ENCODE results near the gene KL.

KL gene

DNA sequence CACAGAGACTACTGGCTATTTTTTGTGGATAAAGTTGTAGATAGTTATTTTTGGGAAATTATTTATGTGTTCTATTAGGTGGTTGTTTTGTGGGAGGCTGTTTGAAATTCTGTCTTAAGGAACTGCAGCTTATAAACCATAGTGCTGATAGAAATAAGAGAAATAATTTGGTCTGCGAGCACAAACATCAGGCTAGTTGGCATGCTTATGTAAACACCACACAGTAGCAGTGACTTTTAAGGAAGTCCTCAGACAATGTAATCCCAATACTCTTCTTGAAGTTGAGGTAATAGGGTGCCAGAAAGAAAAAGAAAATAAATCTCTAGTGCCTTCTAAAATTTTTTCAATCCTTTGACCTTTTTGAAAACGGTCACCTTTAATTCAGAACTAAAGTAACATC lies 23.9 kb downstream of the KL start:
- H3K36me3 Mint-ChIP-seq (ENCODE audit: low read depth) = no peaks in the 10 kb centered on the region
- H3K9me3 Mint-ChIP-seq = peaks cover under 1% of the 10 kb centered on the region
- no peaks in the 10 kb centered on the region for H3K4me1 Mint-ChIP-seq (ENCODE audit: low read depth)
- H3K4me3 Mint-ChIP-seq = no peak overlapping the region
- H3K27me3 Mint-ChIP-seq = peaks cover 21% of the 10 kb centered on the region
- no peak overlapping the region for H3K27ac Mint-ChIP-seq

DNA sequence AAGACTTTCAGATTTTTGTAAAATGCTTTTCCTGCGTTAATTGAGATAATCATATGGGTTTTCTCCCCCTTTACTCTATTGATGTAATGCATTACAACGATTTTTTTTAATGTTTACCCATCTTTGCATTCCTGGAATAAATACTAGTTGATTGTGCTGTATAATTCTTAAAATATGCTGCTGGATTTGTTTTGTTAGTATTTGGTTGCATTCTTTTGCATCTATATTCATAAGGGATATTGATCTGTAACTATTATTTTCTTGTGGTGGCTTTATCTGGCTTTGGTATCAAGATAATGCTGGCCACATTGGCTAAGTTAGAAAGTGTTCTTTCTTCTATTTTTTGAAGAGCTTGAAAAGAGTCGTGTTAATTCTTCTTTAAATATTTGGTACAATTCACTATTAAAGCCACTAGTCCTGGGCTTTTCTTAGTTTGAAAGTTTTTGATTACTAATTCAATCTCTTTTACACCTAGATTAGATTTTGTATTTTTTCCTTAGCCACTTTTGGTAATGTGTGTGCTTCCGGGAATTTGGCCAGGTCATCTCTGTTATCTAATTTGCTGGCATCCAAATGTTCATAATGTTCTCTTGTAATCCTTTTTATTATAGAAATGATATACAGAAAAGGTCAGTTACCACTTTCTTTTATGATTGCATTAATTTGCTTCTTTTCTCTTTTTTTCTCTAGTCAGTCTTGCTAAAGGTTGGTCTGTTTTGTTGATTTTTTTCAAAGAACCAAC lies 29.8 kb downstream of the KL start:
- Mint-ChIP-seq H3K4me3 (no peak overlapping the region), H3K9me3 (no peaks in the 10 kb centered on the region), H3K27ac (no peak overlapping the region), H3K27me3 (peaks cover 34% of the 10 kb centered on the region), H3K4me1 (ENCODE audit: low read depth) (no peaks in the 10 kb centered on the region), H3K36me3 (ENCODE audit: low read depth) (no peaks in the 10 kb centered on the region)

DNA sequence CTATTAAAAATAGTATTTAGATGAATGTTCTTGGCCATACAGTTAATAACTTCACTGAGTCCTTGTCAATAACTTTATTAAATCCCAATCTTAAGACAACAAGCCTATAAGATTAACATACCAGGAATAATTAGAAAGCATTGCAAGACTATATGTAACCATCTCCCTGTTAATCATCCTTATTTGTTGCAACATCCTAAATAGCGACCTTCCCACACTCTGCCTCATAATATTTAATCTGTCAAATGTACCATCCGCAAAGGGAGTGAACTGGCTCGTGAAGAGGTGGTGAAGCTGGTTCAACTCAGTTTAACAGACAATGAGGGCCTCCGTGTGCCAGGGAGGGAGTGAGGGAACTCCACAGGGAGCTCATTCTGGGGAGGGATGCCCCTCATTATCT lies 33.9 kb downstream of the KL start:
- H3K9me3 Mint-ChIP-seq = no peaks in the 10 kb centered on the region
- H3K4me3 Mint-ChIP-seq = no peak overlapping the region
- no peak overlapping the region for H3K27ac Mint-ChIP-seq
- no peaks in the 10 kb centered on the region for H3K4me1 Mint-ChIP-seq (ENCODE audit: low read depth)
- peaks cover 25% of the 10 kb centered on the region for H3K27me3 Mint-ChIP-seq
- no peaks in the 10 kb centered on the region for H3K36me3 Mint-ChIP-seq (ENCODE audit: low read depth)

DNA sequence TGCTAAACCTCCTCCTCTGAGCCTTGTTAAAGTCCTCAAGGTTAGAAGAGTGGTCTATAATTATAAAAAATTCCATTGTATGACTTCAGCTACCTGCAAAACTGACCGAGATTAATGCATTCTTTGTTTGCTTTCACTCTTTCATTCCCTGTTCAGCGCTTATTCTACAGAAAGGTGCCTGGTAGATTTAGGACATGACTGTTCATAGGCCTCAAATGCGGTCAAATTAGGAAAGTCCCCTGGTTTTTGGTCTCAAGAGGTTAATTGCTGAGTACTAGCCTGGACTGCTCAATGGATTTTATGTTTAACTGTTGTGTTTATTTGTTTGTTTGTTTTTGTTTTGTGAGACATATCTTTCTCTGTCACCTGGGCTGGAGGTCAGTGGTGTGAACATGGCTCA lies 35.4 kb downstream of the KL start:
- Mint-ChIP-seq H3K4me3 (no peak overlapping the region), H3K27me3 (peaks cover 17% of the 10 kb centered on the region), H3K9me3 (no peaks in the 10 kb centered on the region), H3K36me3 (ENCODE audit: low read depth) (no peaks in the 10 kb centered on the region), H3K4me1 (ENCODE audit: low read depth) (no peaks in the 10 kb centered on the region), H3K27ac (no peak overlapping the region)

- Mint-ChIP-seq H3K27me3 (peaks cover 17% of the 10 kb centered on the region), H3K9me3 (no peaks in the 10 kb centered on the region), H3K36me3 (ENCODE audit: low read depth) (no peaks in the 10 kb centered on the region), H3K4me3 (no peak overlapping the region), H3K27ac (no peak overlapping the region), H3K4me1 (ENCODE audit: low read depth) (no peaks in the 10 kb centered on the region)
Observed at GRCh38 chr13:33052506-33053280, 36.5 kb downstream of the KL start.

DNA sequence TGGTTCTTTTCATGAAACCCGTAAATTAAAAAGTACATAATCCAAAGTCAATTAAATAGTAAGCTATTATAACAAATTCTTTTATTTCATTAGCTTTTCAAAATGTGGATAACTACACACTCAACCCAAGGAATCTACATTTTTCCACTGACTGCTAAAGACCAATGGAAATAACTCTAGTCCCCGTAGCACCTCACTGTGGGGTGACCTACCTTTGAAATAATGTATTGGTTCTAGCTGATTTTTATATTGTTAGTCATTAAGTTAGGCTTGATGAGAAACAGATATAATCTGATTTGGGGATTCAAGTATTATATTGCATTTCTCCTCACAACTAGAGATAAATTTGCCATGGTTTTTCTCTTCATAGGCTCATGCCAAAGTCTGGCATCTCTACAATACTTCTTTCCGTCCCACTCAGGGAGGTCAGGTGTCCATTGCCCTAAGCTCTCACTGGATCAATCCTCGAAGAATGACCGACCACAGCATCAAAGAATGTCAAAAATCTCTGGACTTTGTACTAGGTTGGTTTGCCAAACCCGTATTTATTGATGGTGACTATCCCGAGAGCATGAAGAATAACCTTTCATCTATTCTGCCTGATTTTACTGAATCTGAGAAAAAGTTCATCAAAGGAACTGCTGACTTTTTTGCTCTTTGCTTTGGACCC lies 37.3 kb downstream of the KL start:
- no peaks in the 10 kb centered on the region for H3K9me3 Mint-ChIP-seq
- H3K4me1 Mint-ChIP-seq (ENCODE audit: low read depth) = no peaks in the 10 kb centered on the region
- H3K36me3 Mint-ChIP-seq (ENCODE audit: low read depth) = no peaks in the 10 kb centered on the region
- H3K27me3 Mint-ChIP-seq = peaks cover 9% of the 10 kb centered on the region
- H3K4me3 Mint-ChIP-seq = no peak overlapping the region
- no peak overlapping the region for H3K27ac Mint-ChIP-seq

DNA sequence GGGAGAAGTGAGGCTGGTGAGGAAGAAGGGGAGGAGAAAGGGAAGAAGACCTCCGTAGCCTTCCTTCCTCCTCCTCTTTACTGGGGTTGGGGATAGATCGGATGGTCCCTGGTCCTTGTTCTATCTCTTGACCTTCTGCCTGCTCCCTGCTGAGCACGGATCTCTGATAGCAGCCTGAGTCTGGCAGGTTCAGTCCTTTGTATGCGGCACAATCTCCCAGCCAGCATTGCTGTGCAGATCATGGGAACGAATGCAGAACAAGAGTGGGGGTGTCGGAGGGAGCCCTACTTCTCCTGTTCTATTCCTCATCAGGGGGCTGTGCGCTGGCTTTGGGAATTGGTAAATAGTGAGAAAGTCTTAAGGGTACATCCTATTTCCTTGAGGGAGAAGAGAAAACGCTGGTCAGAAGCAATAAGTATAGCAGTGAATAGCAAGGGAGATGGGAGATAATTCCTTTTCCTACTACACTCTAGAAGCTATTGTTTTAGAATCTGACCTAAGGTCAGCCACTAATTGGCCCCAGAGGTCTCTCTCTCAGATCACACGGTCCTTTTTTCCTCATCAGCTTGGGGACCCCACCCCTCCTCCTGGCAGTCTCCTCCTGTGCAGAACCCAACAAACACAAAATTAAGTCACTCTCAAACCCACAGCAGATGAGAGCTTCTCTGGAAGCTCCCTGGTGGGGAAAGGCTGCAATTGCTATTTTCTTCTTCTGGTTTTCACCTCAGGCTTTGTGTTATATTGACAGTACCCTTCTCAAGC lies 41.0 kb downstream of the KL start:
- Mint-ChIP-seq H3K4me3 (no peak overlapping the region), H3K27ac (no peak overlapping the region), H3K4me1 (ENCODE audit: low read depth) (no peaks in the 10 kb centered on the region), H3K36me3 (ENCODE audit: low read depth) (no peaks in the 10 kb centered on the region), H3K27me3 (no peaks in the 10 kb centered on the region), H3K9me3 (no peaks in the 10 kb centered on the region)

- Mint-ChIP-seq H3K9me3 (no peaks in the 10 kb centered on the region), H3K4me1 (ENCODE audit: low read depth) (no peaks in the 10 kb centered on the region), H3K4me3 (no peak overlapping the region), H3K27ac (no peak overlapping the region), H3K27me3 (no peaks in the 10 kb centered on the region), H3K36me3 (ENCODE audit: low read depth) (no peaks in the 10 kb centered on the region)
Observed at GRCh38 chr13:33058776-33059327, 42.6 kb downstream of the KL start.

DNA sequence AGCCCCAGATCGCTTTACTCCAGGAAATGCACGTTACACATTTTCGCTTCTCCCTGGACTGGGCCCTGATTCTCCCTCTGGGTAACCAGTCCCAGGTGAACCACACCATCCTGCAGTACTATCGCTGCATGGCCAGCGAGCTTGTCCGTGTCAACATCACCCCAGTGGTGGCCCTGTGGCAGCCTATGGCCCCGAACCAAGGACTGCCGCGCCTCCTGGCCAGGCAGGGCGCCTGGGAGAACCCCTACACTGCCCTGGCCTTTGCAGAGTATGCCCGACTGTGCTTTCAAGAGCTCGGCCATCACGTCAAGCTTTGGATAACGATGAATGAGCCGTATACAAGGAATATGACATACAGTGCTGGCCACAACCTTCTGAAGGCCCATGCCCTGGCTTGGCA lies 44.6 kb downstream of the KL start:
- Mint-ChIP-seq H3K27me3 (no peaks in the 10 kb centered on the region), H3K4me3 (no peak overlapping the region), H3K36me3 (ENCODE audit: low read depth) (no peaks in the 10 kb centered on the region), H3K9me3 (no peaks in the 10 kb centered on the region), H3K27ac (no peak overlapping the region), H3K4me1 (ENCODE audit: low read depth) (no peaks in the 10 kb centered on the region)

DNA sequence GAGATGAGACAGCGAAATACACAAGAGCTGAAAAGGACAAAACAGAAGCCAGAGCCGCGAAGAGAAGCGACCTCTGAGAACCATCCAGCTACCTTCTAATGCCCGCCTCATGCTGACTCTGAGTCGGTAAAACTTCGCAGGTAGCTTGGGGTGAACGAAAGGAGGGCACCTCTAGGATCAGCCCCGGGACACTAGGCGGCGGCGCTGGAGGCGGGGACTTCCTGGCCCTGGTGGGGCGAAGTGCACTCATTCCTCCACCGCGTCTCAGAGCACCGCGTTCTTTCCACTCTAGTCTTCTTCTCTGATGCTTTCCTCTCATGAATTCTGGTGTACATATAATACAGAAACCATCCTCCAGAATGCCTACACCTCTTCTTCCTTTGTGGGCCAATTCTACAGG lies 50.1 kb downstream of the KL start:
- H3K36me3 Mint-ChIP-seq (ENCODE audit: low read depth) = no peaks in the 10 kb centered on the region
- H3K9me3 Mint-ChIP-seq = no peaks in the 10 kb centered on the region
- no peaks in the 10 kb centered on the region for H3K27me3 Mint-ChIP-seq
- H3K4me3 Mint-ChIP-seq = no peak overlapping the region
- H3K27ac Mint-ChIP-seq = no peak overlapping the region
- no peaks in the 10 kb centered on the region for H3K4me1 Mint-ChIP-seq (ENCODE audit: low read depth)

GRCh38 chr13:33069365-33069764 lies 53.1 kb downstream of the KL start:
- no peaks in the 10 kb centered on the region for H3K36me3 Mint-ChIP-seq (ENCODE audit: low read depth)
- no peak overlapping the region for H3K27ac Mint-ChIP-seq
- H3K27me3 Mint-ChIP-seq = no peaks in the 10 kb centered on the region
- H3K4me3 Mint-ChIP-seq = no peak overlapping the region
- no peaks in the 10 kb centered on the region for H3K4me1 Mint-ChIP-seq (ENCODE audit: low read depth)
- H3K9me3 Mint-ChIP-seq = no peaks in the 10 kb centered on the region

- no peak overlapping the region for H3K27ac Mint-ChIP-seq
- H3K9me3 Mint-ChIP-seq = no peaks in the 10 kb centered on the region
- no peak overlapping the region for H3K4me3 Mint-ChIP-seq
- H3K27me3 Mint-ChIP-seq = no peaks in the 10 kb centered on the region
- H3K4me1 Mint-ChIP-seq (ENCODE audit: low read depth) = no peaks in the 10 kb centered on the region
- H3K36me3 Mint-ChIP-seq (ENCODE audit: low read depth) = no peaks in the 10 kb centered on the region
Observed at GRCh38 chr13:33070713-33071112, 54.5 kb downstream of the KL start.

- Mint-ChIP-seq H3K36me3 (ENCODE audit: low read depth) (no peaks in the 10 kb centered on the region), H3K4me1 (ENCODE audit: low read depth) (no peaks in the 10 kb centered on the region), H3K9me3 (no peaks in the 10 kb centered on the region), H3K4me3 (no peak overlapping the region), H3K27me3 (no peaks in the 10 kb centered on the region), H3K27ac (no peak overlapping the region)
Observed at GRCh38 chr13:33072282-33072681, 56.1 kb downstream of the KL start.

DNA sequence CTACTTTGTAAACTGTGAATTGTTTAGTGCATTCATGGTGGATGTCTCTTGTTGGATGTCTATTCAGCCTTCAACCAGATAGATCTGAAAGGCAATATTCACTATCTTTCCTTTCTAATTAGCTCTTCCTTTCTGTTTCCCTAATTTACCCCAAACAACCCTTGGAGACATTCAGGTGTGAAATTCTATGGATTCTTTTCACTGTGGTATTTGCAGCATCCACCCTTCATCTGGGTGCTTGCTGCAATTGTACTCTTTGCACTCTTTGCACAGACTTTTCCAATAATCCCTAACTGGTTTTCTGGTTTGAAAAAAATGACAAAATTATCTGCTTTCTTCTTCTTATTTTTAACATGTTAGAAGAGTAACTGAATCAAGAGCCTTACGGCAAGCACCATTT lies 56.5 kb downstream of the KL start:
- H3K27me3 Mint-ChIP-seq = no peaks in the 10 kb centered on the region
- no peaks in the 10 kb centered on the region for H3K4me1 Mint-ChIP-seq (ENCODE audit: low read depth)
- no peaks in the 10 kb centered on the region for H3K9me3 Mint-ChIP-seq
- no peak overlapping the region for H3K27ac Mint-ChIP-seq
- H3K36me3 Mint-ChIP-seq (ENCODE audit: low read depth) = no peaks in the 10 kb centered on the region
- H3K4me3 Mint-ChIP-seq = no peak overlapping the region
